H9 (cell line): ENCODE results near the gene PPP2R5B. TPM values are rescaled to one million over a fixed set of nuclear protein-coding genes. Genes with fewer than 3 reads are reported as not detected.

ENCODE experiments used
- DNase-seq: peaks from one replicate; pipeline ENCODE4 v3.0.0-alpha.2; 2017
- H2AFZ ChIP-seq: one replicate; pipeline ENCODE4 v1.6.1; 2013; ENCODE audit warnings: mild to moderate bottlenecking, low read length, control low read depth, moderate library complexity
- H2AK5ac ChIP-seq: 2 replicates; pipeline ENCODE4 v1.6.1; 2013; ENCODE audit warnings: low read length, control low read depth, mixed read lengths; ENCODE audit not compliant: insufficient read length
- H2BK120ac ChIP-seq: one replicate; pipeline ENCODE4 v1.6.1; 2013; ENCODE audit warnings: low read depth, mild to moderate bottlenecking, low read length, control low read depth, inconsistent platforms; ENCODE audit not compliant: poor library complexity, severe bottlenecking
- H2BK12ac ChIP-seq: 2 replicates; pipeline ENCODE4 v1.6.1; 2013; ENCODE audit warnings: low read length, control low read depth, mixed read lengths, low read depth; ENCODE audit not compliant: insufficient read length
- H2BK15ac ChIP-seq: 2 replicates; pipeline ENCODE4 v1.6.1; 2013; ENCODE audit warnings: low read depth, low read length, control low read depth
- H2BK20ac ChIP-seq: one replicate; pipeline ENCODE4 v1.6.1; 2013; ENCODE audit warnings: low read depth, mild to moderate bottlenecking, low read length, control low read depth, inconsistent platforms; ENCODE audit not compliant: poor library complexity, severe bottlenecking
- H2BK5ac ChIP-seq: 2 replicates; pipeline ENCODE4 v1.6.1; 2013; ENCODE audit warnings: low read length, control low read depth, mixed read lengths; ENCODE audit not compliant: insufficient read length
- H3K14ac ChIP-seq: 2 replicates; pipeline ENCODE4 v1.6.1; 2013; ENCODE audit warnings: low read length, control low read depth; ENCODE audit not compliant: insufficient read depth
- H3K18ac ChIP-seq: 2 replicates; pipeline ENCODE4 v1.6.1; 2013; ENCODE audit warnings: low read depth, mild to moderate bottlenecking, mixed read lengths, low read length, control low read depth; ENCODE audit not compliant: insufficient read length
- H3K23ac ChIP-seq: 2 replicates; pipeline ENCODE4 v1.6.1; 2013; ENCODE audit warnings: low read length, control low read depth, mixed read lengths, low read depth; ENCODE audit not compliant: insufficient read length
- H3K23me2 ChIP-seq: 2 replicates; pipeline ENCODE4 v1.6.1; 2013; ENCODE audit warnings: low read depth, mild to moderate bottlenecking, mixed read lengths, low read length, control low read depth; ENCODE audit not compliant: insufficient read length, poor library complexity, severe bottlenecking
- H3K27ac ChIP-seq: 2 replicates; pipeline ENCODE4 v1.5.1; 2013; ENCODE audit warnings: low read length, control low read depth, mixed read lengths, low read depth; ENCODE audit not compliant: insufficient read length
- H3K27me3 ChIP-seq: 2 replicates; pipeline ENCODE4 v1.6.1; 2013; ENCODE audit warnings: low read length, control low read depth, inconsistent platforms; ENCODE audit not compliant: insufficient read depth
- H3K4ac ChIP-seq: 2 replicates; pipeline ENCODE4 v1.6.1; 2013; ENCODE audit warnings: low read depth, mild to moderate bottlenecking, control low read depth, inconsistent platforms, low read length, moderate library complexity
- H3K4me1 ChIP-seq: 2 replicates; pipeline ENCODE4 v1.6.1; 2013; ENCODE audit warnings: low read length, control low read depth, inconsistent platforms; ENCODE audit not compliant: insufficient read depth
- H3K4me2 ChIP-seq: 2 replicates; pipeline ENCODE4 v1.6.1; 2013; ENCODE audit warnings: low read length, control low read depth, mixed read lengths; ENCODE audit not compliant: insufficient read length, insufficient read depth
- H3K56ac ChIP-seq: 2 replicates; pipeline ENCODE4 v1.6.1; 2013; ENCODE audit warnings: low read depth, mild to moderate bottlenecking, mixed read lengths, low read length, control low read depth; ENCODE audit not compliant: insufficient read length
- H3K79me1 ChIP-seq: 2 replicates; pipeline ENCODE4 v1.6.1; 2013; ENCODE audit warnings: low read depth, mild to moderate bottlenecking, moderate library complexity, low read length, control low read depth, inconsistent platforms; ENCODE audit not compliant: insufficient read depth, poor library complexity, severe bottlenecking
- H3K79me2 ChIP-seq: 2 replicates; pipeline ENCODE4 v1.6.1; 2013; ENCODE audit warnings: low read length, control low read depth, inconsistent platforms; ENCODE audit not compliant: insufficient read depth
- H3K9ac ChIP-seq: 2 replicates; pipeline ENCODE4 v1.6.1; 2013; ENCODE audit warnings: low read length, control low read depth, mixed read lengths; ENCODE audit not compliant: insufficient read length; ENCODE audit errors: extremely low read depth
- H3K9me3 ChIP-seq: one replicate; pipeline ENCODE4 v1.6.1; 2013; ENCODE audit warnings: low read depth, low read length, inconsistent platforms; ENCODE audit not compliant: control insufficient read depth
- H3T11ph ChIP-seq: one replicate; pipeline ENCODE4 v1.6.1; 2013; ENCODE audit warnings: mild to moderate bottlenecking, low read length, control low read depth, inconsistent platforms
- H4K20me1 ChIP-seq: one replicate; pipeline ENCODE4 v1.6.1; 2013; ENCODE audit not compliant: control insufficient read depth, insufficient read length, insufficient read depth
- H4K5ac ChIP-seq: 2 replicates; pipeline ENCODE4 v1.6.1; 2013; ENCODE audit warnings: low read depth, mild to moderate bottlenecking, mixed read lengths, low read length, control low read depth; ENCODE audit not compliant: insufficient read length
- H4K8ac ChIP-seq: replicated peaks from 2 replicates; pipeline ENCODE4 v1.6.1; 2013; ENCODE audit warnings: low read length, control low read depth, mixed read lengths, low read depth; ENCODE audit not compliant: insufficient read length
- H4K91ac ChIP-seq: 2 replicates; pipeline ENCODE4 v1.6.1; 2013; ENCODE audit warnings: low read depth, mild to moderate bottlenecking, moderate library complexity, mixed read lengths, low read length, control low read depth; ENCODE audit not compliant: insufficient read length
- H3K27ac Mint-ChIP-seq, 3 experiments: 2 replicates in 2 of 3; 3 replicates in 1 of 3; pipeline ENCODE4 v1.8.0; 2020 to 2021; ENCODE audit warnings: mixed read lengths in 3 of 3, mild to moderate bottlenecking in 1 of 3, moderate library complexity in 1 of 3
- H3K27me3 Mint-ChIP-seq: 2 replicates; pipeline ENCODE4 v1.8.0; 2021; ENCODE audit warnings: low read depth, mild to moderate bottlenecking, moderate library complexity, mixed read lengths
- H3K36me3 Mint-ChIP-seq, 3 experiments: 2 replicates in 2 of 3; 3 replicates in 1 of 3; pipeline ENCODE4 v1.8.0; 2020 to 2021; ENCODE audit warnings: low read depth in 3 of 3, mixed read lengths in 3 of 3; ENCODE audit not compliant: insufficient read depth in 1 of 3
- H3K4me1 Mint-ChIP-seq, 2 experiments: 2 replicates each; pipeline ENCODE4 v1.8.0; 2020; ENCODE audit warnings: mixed read lengths in 2 of 2
- H3K4me3 Mint-ChIP-seq, 2 experiments: 2 replicates in 1 of 2; 3 replicates in 1 of 2; pipeline ENCODE4 v1.8.0; 2020 to 2021; ENCODE audit warnings: mild to moderate bottlenecking in 2 of 2, mixed read lengths in 2 of 2, moderate library complexity in 1 of 2
- H3K9me3 Mint-ChIP-seq, 2 experiments: 2 replicates in 1 of 2; 3 replicates in 1 of 2; pipeline ENCODE4 v1.8.0; 2020; ENCODE audit warnings: mild to moderate bottlenecking in 2 of 2, mixed read lengths in 2 of 2, moderate library complexity in 1 of 2
- CTCF ChIP-seq: fragments of 200-600 bp; sonication (generic); conservative IDR thresholded peaks from 3 replicates; pipeline ENCODE4 v1.8.0; 2021; ENCODE audit warnings: antibody characterized with exemption, mild to moderate bottlenecking
- WGBS: extraction: QIAGEN DNeasy Blood & Tissue Kit; methylation state at CpG from one replicate; pipeline ENCODE4 v1.1.7; 2013; ENCODE audit warnings: missing lambda C conversion rate, low lambda C conversion rate, mixed read lengths; ENCODE audit not compliant: insufficient read length; ENCODE audit errors: extremely low coverage; 5-methylcytosine and 5-hydroxymethylcytosine counted together
- total RNA-seq: library from RNA; stranded (reverse); gene quantifications from 2 replicates; pipeline ENCODE4 v1.2.1, GENCODE V29; 2021

The PPP2R5B gene
- total RNA-seq, 1 experiment from 2014 or later, result 6.3 TPM

GRCh38 chr11:64928957-64929356 lies 4.5 kb downstream of the PPP2R5B start:
- Histone ChIP-seq H3K4me1 (no peaks in the 10 kb centered on the region), H4K8ac (no peak overlapping the region), H3K18ac (no peak overlapping the region), H3K27ac (no peak overlapping the region), H3K9me3 (no peaks in the 10 kb centered on the region), H3K79me2 (no peaks in the 10 kb centered on the region), H3K14ac (no peak overlapping the region), H2BK5ac (no peak overlapping the region), H3K56ac (no peak overlapping the region), H2BK15ac (no peak overlapping the region), H4K20me1 (no peaks in the 10 kb centered on the region), H3K23me2 (peaks cover 7% of the 10 kb centered on the region), H3K79me1 (no peaks in the 10 kb centered on the region), H3K4ac (no peak overlapping the region), H2AFZ (no peak overlapping the region), H3T11ph (no peak overlapping the region), H3K23ac (no peak overlapping the region), H3K4me2 (no peak overlapping the region), H4K91ac (no peak overlapping the region), H3K9ac (no peak overlapping the region), H2BK20ac (no peak overlapping the region), H3K27me3 (no peaks in the 10 kb centered on the region), H2BK120ac (no peak overlapping the region), H2AK5ac (no peak overlapping the region), H2BK12ac (no peak overlapping the region), H4K5ac (no peak overlapping the region)
- peaks cover 7% of the 10 kb centered on the region for H3K27me3 Mint-ChIP-seq
- H3K36me3 Mint-ChIP-seq, result peaks cover 0 to 4% (median 0%) of the 10 kb centered on the region in 3 experiments; a peak in 1 of 7 replicates
- H3K9me3 Mint-ChIP-seq, result no peaks in the 10 kb centered on the region
- no peak overlapping the region for H3K27ac Mint-ChIP-seq
- TF ChIP-seq CTCF, result no peak
- no peak overlapping the region for H3K4me3 Mint-ChIP-seq
- no CpG with 5 or more reads among the region's 2 CpGs for WGBS
- no peak for DNase-seq
- H3K4me1 Mint-ChIP-seq, result peaks cover 8 to 21% of the 10 kb centered on the region in 2 experiments
